ENCODE results near the gene CSTB. TPM values are rescaled to one million over a fixed set of nuclear protein-coding genes. Genes with fewer than 3 reads are reported as not detected.

The CSTB gene
- total RNA-seq, 1 donor from 2014 or later = 7.7 TPM

DNA sequence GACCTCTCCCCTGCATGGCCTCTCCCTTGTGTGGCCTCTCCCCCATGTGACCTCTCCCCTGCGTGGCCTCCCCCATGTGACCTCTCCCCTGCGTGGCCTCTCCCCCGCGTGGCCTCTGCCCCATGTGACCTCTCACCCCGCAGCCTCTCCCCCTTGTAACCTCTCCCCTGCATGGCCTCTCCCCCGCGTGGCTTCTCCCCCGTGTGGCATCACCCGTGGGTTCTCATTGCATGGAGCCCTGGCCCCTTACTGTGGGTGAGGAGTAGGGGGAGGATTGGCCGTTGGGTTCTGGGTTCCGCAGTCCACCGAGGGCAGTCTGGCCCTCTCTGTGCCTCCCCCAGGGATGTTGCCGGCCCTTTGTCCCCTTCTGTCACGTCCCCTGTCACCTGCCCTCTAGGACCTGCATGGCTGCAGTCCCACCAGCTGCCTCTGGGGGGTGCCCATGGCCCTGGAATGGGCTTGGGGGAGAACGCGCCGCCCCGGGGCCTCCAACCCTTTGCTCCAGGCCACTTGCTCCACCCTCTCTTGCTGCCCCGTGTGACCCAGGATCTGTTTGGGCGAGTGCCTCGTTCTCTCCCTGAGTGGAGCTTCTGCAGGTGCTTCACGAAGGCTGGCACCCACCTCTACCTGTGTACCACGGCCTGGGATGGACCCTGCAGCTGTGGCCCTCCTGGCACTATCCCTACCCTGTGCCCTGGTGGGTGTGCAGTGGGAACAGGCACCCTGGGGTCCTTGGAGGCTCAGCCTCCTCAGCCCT is 34.6 kb upstream of the CSTB start:
- DNase-seq (ENCODE audit: low spot score) = peak; percentile 63

DNA sequence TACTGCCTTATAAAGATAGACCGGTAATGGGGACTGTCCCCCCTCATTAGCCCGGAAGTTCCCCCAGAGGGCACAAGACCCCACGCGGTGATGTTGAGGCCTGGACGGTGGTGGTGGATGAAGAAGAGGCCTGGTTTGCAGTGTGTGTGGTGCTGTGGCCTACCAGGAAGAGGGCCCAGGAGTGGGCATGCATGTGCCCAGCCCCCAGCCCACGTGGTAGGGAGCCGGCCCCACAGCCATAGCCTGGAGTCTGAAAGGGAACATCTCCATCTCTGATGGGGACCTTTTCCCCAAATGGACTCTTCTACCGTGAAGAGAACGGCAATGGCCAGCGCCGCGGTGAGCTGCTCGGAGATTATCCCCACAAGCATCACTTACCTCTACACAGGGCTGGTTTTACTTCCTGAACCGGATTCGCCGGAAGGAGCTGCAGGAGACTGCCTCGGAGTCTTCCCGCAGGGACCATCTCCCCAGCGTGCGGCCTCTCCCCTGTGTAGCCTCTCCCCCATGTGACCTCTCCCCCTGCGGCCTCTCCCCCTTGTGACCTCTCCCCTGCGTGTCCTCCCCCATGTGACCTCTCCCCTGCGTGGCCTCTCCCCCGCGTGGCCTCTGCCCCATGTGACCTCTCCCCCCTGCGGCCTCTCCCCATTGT is 33.9 kb upstream of the CSTB start:
- DNase-seq (ENCODE audit: low spot score) = no peak

GRCh38 chr21:43809346-43809799 is 33.3 kb upstream of the CSTB start:
- DNase-seq (ENCODE audit: low spot score) = no peak

- peak; percentile 35 for DNase-seq (ENCODE audit: low spot score)
Measured at GRCh38 chr21:43808832-43809251, 32.7 kb upstream of the CSTB start.

DNA sequence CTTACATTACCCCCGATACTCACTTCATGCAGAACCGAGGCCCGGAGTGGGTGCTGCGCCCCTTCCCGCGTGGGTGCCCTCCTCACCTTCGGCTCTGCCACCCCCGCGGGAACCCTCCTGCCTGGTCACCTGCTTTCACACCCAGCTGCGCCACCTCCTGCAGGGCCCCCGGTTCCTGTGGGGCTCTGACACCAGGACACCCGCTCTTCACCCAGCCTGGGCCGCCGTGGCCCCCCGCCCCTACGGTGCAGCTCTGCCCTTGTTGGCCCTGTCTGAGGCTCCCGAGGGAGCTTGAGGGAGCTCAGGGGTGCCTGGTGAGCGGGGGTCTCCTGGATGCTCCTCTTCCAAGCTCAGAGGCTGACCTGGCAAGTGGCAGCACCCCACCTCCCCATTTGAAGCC is 32.3 kb upstream of the CSTB start:
- DNase-seq (ENCODE audit: low spot score) = no peak

- DNase-seq (ENCODE audit: low spot score) = no peak
Measured at GRCh38 chr21:43806017-43806710, 30.1 kb upstream of the CSTB start.

GRCh38 chr21:43805275-43805800 is 29.2 kb upstream of the CSTB start:
- no peak for DNase-seq (ENCODE audit: low spot score)

DNA sequence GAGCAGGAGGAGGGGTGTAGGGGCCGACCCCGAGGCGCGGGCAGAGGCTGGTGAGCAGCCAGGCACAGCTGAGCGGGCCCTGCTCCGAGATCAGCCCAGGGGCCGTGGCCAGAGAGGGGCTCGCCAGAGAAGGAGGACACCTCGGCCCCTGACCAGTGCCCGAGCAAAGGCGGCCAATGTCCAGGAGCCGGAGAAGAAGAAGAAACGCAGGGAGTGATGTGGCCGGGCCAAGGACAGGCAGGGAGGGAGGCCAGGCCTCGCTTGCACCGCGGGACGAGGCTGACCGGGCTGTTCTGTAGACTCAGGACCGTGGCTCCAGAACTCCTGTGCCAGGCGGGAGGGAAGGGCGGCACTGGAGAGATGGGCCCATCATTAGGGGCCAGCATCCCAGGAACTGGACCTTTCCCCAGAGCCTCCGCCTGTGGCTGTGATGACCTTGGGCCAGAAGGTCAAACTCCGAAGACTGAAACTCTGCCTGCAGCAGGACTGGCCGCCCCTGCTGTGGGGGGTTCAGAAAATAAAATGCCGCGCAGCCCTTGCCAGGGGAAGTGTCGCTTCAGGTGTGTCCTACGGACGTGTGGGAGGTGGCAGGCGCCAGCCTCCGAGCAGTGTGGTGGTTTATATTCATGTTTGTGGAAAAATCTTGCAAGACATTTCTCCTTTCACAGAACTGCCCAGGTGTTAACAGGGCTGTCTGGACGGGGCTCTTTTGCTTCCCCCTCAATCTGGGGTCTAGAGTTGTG is 27.6 kb upstream of the CSTB start:
- no peak for DNase-seq (ENCODE audit: low spot score)

DNA sequence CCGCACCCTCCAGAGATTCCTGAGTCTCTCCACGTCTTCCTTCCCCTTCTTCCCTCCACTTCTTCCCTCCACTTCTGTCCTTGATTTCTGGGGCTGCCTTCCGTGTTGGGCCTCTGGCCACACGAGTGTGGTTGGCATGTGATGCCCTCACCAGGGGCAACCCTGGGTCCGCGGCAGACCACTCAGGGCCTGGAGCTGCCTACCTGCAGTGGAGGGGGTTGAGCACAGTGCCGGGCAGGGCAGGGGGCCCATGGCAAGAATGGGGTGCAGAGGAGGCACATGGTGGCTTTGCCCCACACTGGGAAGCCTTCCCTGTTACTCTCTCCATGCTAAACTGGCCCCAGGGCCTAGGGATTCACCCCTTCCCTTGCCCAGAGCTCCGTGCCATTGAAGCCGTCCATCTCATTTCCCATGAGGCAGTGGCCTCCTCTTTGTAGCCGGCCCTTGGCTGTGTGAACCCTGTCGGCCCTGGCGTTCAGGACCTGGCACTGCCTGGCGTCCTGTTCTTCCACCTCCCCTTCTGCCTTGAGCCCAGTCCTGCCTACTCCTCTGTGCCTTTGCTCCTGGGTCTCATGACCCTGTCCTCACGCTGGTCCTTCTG is 26.7 kb upstream of the CSTB start:
- no peak for DNase-seq (ENCODE audit: low spot score)

- no peak for DNase-seq (ENCODE audit: low spot score)
Measured at GRCh38 chr21:43801006-43801783, 25.1 kb upstream of the CSTB start.

GRCh38 chr21:43800566-43800965 is 24.5 kb upstream of the CSTB start:
- no peak for DNase-seq (ENCODE audit: low spot score)

GRCh38 chr21:43800124-43800523 is 24.0 kb upstream of the CSTB start:
- no peak for DNase-seq (ENCODE audit: low spot score)

DNA sequence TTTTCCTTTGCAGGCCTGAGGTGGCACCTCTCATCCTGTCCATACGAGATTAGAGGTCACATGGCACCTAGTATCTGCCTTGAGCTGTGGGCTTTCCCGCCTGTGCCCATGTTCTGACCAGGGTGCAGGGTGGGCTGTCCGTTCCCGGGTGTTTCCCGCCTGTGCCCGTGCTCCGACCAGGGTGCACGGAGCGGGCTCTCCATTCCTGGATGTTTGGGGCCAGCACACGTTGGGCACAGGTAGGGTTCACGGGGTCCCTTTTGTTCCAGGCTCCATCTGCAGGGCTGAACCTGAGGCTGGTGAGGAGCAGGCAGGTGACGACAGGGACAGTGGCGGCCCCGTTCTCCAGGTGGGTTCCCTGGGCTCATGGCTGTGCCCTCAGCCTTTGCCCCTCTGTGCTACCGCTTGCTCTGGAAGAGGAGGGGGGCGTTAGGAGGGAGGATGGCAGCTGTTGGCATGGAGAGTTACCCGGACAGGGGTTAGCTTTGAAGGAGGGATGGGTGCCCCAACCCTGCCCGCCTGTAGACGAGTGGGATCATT is 23.3 kb upstream of the CSTB start:
- no peak for DNase-seq (ENCODE audit: low spot score)

DNA sequence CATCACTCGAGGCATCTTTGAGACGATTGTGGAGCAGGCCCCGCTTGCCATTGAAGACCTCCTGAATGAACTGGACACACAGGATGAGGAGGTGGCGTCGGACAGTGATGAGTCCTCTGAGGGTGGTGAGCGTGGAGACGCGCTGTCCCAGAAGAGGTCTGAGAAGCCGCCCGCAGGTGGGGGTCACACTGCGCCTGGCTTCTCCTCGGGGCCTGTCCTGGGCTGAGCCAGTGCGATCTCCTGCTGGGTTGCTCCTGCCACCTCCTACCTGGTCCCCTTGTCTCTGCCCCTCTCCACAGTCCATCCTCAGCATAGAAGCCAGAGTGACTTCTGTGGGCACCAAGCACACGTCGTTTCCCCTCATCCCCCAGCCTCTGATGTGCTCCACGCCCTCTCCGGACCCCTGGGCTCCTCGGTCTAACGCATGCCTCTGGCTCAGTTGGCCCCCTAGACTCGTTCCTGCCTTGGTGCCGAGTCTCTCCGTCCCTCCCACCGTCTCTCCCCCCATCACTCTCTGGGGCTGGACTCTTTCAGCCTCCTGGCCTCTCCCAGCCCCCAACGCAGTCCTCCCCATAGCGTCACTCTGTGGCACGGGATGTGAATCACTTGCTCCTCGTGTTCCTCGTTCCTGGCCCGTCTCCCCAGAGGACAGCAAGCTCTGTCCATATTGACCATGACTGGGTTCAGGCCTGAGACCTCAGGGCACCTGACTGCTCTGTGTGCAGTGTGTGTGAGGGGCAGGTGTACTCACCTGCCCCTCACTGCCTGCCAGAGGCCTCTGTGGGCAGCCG is 22.0 kb upstream of the CSTB start:
- DNase-seq (ENCODE audit: low spot score) = no peak

GRCh38 chr21:43797415-43797814 is 21.3 kb upstream of the CSTB start:
- DNase-seq (ENCODE audit: low spot score) = no peak

DNA sequence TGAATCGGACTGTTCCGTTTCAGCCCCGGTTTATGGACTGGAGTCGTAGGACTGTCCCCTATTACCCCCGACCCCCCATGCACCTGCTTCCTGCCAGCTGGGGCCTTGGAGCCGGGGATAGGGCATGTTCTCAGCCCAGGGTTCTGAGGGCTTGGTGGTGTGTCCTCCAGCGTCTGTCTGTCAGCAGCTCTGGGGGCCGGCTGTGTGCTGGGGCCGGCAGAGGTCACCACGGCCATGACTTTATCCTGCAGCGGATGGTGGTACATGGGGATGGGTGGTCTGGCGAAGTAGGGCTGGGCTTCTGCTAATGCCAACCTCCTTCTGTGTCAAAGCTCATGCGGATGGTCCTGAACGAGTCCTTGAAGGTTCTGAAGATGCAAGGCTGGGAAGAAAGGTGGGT is 18.7 kb upstream of the CSTB start:
- DNase-seq (ENCODE audit: low spot score) = no peak

DNA sequence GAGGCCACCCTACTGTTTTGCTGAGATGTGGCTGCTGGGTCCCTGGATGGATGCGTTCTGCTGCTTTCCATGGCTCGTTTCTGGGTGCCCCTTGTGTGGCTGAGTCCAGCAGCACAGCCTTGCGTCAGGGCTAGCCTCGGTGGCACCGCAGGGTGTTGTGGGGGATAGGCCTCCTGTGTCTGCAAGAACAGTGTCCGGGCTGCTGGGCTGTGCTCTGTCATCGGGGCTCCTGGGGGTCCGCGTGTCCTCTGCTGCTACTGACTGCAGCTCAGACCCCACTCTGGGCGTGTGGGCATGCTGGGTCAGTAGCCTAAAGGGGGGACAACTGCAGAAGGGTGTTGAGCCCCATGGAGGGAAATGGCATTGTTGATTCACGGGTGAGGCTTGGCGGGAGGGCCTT is 18.2 kb upstream of the CSTB start:
- DNase-seq (ENCODE audit: low spot score) = no peak

GRCh38 chr21:43793243-43793642 is 17.1 kb upstream of the CSTB start:
- no peak for DNase-seq (ENCODE audit: low spot score)

DNA sequence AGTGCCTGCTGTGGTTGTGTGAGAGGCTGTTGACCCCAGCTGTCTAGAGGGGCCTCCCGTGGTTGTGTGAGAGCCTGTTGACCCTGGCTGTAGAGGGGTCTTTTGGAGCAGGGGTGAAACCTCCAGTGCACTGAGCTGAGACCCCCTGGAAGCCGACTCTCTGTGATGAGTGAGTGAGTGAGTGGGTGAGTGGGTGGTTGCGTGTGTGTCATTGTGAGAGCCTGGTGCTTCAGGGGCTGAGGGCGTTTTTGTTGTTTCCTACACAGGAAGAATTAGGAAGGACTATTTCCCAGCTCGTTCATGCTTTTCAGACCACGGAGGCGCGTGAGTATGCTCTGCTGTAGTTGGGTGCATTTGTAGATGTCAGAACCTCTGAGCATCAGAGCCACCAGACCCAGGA is 16.3 kb upstream of the CSTB start:
- no peak for DNase-seq (ENCODE audit: low spot score)

Measured in umbilical cord (tissue), 2 donors.